Testis (tissue), 3 donors: ENCODE results near the gene LPAR3. TPM values are rescaled to one million over a fixed set of nuclear protein-coding genes. Genes with fewer than 3 reads are reported as not detected.

ENCODE experiments used
- DNase-seq: peaks from one replicate; pipeline ENCODE4 v3.0.0-alpha.2; 2019
- H3K27ac ChIP-seq, 2 donors: fragments of 200-600 bp; sonication (generic); one replicate each; pipeline ENCODE4 v1.5.1; 2019
- H3K27me3 ChIP-seq: fragments of 200-600 bp; sonication (generic); one replicate; pipeline ENCODE4 v1.5.1; 2019
- H3K36me3 ChIP-seq: fragments of 200-600 bp; sonication (generic); one replicate; pipeline ENCODE4 v1.5.1; 2017; ENCODE audit warnings: low read depth; ENCODE audit errors: missing control alignments
- H3K4me1 ChIP-seq: fragments of 200-600 bp; sonication (generic); one replicate; pipeline ENCODE4 v1.5.1; 2019
- H3K4me3 ChIP-seq, 2 donors: fragments of 200-600 bp; sonication (generic); one replicate each; pipeline ENCODE4 v1.5.1; 2017 to 2019
- H3K9me3 ChIP-seq: fragments of 200-600 bp; sonication (generic); one replicate; pipeline ENCODE4 v1.5.1; 2017
- POLR2A ChIP-seq: fragments of 450-650 bp; IDR thresholded peaks from one replicate; pipeline ENCODE4 v1.6.1; 2017; ENCODE audit warnings: antibody characterized with exemption, mild to moderate bottlenecking, moderate library complexity
- WGBS, 2 donors: methylation state at CpG; one replicate each; pipeline ENCODE4 v1.1.5; 2018; 5-methylcytosine and 5-hydroxymethylcytosine counted together
- intact Hi-C: fragments of 100-400 bp; cut with DNase I; formaldehyde crosslinking; loops from one replicate; pipeline ENCODE4 v1.15.1; 2023; ENCODE audit warnings: low total_unique reads
- polyA plus RNA-seq: library from polyadenylated mRNA; stranded (reverse); fragments of 350-450 nt; fragmentation: Illumina TruSeq; extraction: RNeasy Lipid Tissue Mini Kit (QIAGEN cat#74804); gene quantifications from one replicate; pipeline ENCODE4 v1.2.3, GENCODE V29; 2014; ENCODE audit warnings: low read depth, low replicate concordance; ENCODE audit not compliant: insufficient read depth
- total RNA-seq, 2 donors: library from RNA; depleted of rRNA; stranded (reverse); fragments of >200 nt; gene quantifications; one replicate each; pipeline ENCODE4 v1.2.3, GENCODE V29; 2016
- TF ChIP-seq, protein P1 (sequence below), 3 experiments: fragments of 450-650 bp in 2 of 3; fragments of 200-600 bp in 1 of 3; sonication (generic) in 1 of 3; IDR thresholded peaks; one replicate each; pipeline ENCODE4 v1.5.1; 2016 to 2019; ENCODE audit warnings: antibody characterized with exemption in 3 of 3, mild to moderate bottlenecking in 2 of 3, moderate library complexity in 1 of 3

The LPAR3 gene
- total and polyA plus RNA-seq, 3 donors from 2014 or later = 23.3 to 73.8 (median 65.9) TPM

- Histone ChIP-seq H3K36me3 (no peaks in the 10 kb centered on the region), H3K27me3 (no peaks in the 10 kb centered on the region), H3K27ac (no peak overlapping the region), H3K4me3 (no peak overlapping the region), H3K4me1 (no peaks in the 10 kb centered on the region), H3K9me3 (no peaks in the 10 kb centered on the region)
- DNase-seq = no peak
- no peak for TF ChIP-seq POLR2A
- TF ChIP-seq, protein P1, sequence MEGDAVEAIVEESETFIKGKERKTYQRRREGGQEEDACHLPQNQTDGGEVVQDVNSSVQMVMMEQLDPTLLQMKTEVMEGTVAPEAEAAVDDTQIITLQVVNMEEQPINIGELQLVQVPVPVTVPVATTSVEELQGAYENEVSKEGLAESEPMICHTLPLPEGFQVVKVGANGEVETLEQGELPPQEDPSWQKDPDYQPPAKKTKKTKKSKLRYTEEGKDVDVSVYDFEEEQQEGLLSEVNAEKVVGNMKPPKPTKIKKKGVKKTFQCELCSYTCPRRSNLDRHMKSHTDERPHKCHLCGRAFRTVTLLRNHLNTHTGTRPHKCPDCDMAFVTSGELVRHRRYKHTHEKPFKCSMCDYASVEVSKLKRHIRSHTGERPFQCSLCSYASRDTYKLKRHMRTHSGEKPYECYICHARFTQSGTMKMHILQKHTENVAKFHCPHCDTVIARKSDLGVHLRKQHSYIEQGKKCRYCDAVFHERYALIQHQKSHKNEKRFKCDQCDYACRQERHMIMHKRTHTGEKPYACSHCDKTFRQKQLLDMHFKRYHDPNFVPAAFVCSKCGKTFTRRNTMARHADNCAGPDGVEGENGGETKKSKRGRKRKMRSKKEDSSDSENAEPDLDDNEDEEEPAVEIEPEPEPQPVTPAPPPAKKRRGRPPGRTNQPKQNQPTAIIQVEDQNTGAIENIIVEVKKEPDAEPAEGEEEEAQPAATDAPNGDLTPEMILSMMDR (IDR thresholded peaks at IDR 0.05) = no peak
- intact Hi-C loops = no loop called here
- WGBS, 2 donors = 49 to 63% methylated on average over 1 of the region's 1 CpG
These were observed 53.5 kb downstream of the LPAR3 start for GRCh38 chr1:84839544-84839943.

GRCh38 chr1:84836145-84836544, 56.9 kb downstream of the LPAR3 start:
- DNase-seq = no peak
- H3K27ac ChIP-seq = no peak overlapping the region
- H3K9me3 ChIP-seq = no peaks in the 10 kb centered on the region
- H3K27me3 ChIP-seq = no peaks in the 10 kb centered on the region
- 58 to 64% methylated on average over 3 of the region's 3 CpGs for WGBS, 2 donors
- intact Hi-C loops = no loop called here
- no peaks in the 10 kb centered on the region for H3K36me3 ChIP-seq
- TF ChIP-seq, protein P1 (IDR thresholded peaks at IDR 0.05) = no peak
- TF ChIP-seq POLR2A = no peak
- H3K4me1 ChIP-seq = no peaks in the 10 kb centered on the region
- no peak overlapping the region for H3K4me3 ChIP-seq

DNA sequence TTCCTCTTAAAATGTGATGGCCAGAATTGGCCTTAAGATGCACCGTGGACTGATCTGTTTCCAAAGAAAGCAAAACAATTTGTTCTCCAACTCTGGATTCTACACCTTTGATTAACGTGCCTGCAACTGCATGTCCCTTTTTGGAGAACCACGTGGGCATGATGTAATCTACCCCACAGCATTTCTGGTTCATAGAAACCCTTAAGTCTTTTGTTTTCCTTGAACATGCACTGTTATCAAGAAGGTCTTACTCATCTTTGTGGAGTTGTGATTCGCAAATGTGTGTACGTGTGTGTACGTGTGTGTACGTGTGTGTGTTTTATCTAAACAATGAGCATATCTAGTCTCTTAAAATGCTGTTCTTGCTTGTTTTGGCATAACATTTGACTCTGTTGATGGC, 57.8 kb downstream of the LPAR3 start:
- Histone ChIP-seq H3K4me1 (no peaks in the 10 kb centered on the region), H3K4me3 (no peak overlapping the region), H3K27me3 (no peaks in the 10 kb centered on the region), H3K27ac (no peak overlapping the region), H3K9me3 (no peaks in the 10 kb centered on the region), H3K36me3 (no peaks in the 10 kb centered on the region)
- no peak for TF ChIP-seq POLR2A
- TF ChIP-seq, protein P1 (IDR thresholded peaks at IDR 0.05) = no peak
- DNase-seq = no peak
- intact Hi-C loops = no loop called here
- WGBS, 2 donors = 87 to 92% methylated on average over 7 of the region's 7 CpGs

DNA sequence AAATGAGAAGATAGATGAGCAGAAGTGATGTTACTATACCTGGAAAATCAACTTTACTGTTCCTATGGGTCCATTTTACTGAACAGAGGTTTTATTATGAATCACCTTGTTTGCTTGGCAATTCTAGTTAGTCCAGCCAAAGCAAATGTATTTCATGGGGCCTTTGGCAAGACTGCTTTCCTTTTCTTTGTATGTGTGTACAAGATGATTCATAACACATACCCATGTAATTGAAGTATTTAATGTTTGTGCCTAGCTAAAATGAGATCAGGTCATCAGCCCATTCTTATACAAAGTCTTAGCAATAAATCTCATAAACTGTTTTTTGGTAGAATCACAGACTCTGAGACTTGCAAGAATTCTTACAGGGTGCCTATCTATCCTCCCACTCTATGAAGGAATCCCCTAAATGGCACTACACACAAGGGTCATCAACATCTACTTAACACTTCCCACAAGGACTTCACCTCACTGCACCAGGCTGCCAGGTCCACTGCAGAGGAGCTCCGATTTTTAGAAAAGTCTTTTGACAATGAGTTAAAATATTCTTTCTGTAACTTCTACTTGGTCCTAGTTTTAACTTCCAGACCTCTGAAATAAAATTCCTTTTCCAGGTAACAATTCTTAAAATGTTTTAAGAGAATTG, 58.5 kb downstream of the LPAR3 start:
- no peaks in the 10 kb centered on the region for H3K4me1 ChIP-seq
- no peak for DNase-seq
- no peak for TF ChIP-seq POLR2A
- TF ChIP-seq, protein P1 (IDR thresholded peaks at IDR 0.05) = no peak
- H3K36me3 ChIP-seq = no peaks in the 10 kb centered on the region
- no peak overlapping the region for H3K27ac ChIP-seq
- intact Hi-C loops = no loop called here
- no peaks in the 10 kb centered on the region for H3K9me3 ChIP-seq
- H3K27me3 ChIP-seq = no peaks in the 10 kb centered on the region
- WGBS, 2 donors = 81 to 83% methylated on average over 1 of the region's 1 CpG
- H3K4me3 ChIP-seq = no peak overlapping the region

GRCh38 chr1:84833194-84833593, 59.8 kb downstream of the LPAR3 start:
- Histone ChIP-seq H3K27me3 (no peaks in the 10 kb centered on the region), H3K9me3 (no peaks in the 10 kb centered on the region), H3K4me3 (no peak overlapping the region), H3K27ac (no peak overlapping the region), H3K36me3 (no peaks in the 10 kb centered on the region), H3K4me1 (no peaks in the 10 kb centered on the region)
- intact Hi-C loops = no loop called here
- 78 to 80% methylated on average over 4 of the region's 4 CpGs for WGBS, 2 donors
- DNase-seq = no peak
- TF ChIP-seq POLR2A = no peak
- TF ChIP-seq, protein P1 (IDR thresholded peaks at IDR 0.05) = no peak
